AG09309 (cell line): ENCODE data around the gene ATP6V0D1.

ENCODE experiments used
- DNase-seq: peaks from one replicate; pipeline ENCODE4 v3.0.0-alpha.2; 2010; ENCODE audit warnings: low read depth
- H3K4me3 ChIP-seq: 2 replicates; pipeline ENCODE4 v1.5.1; 2011; ENCODE audit warnings: mild to moderate bottlenecking, low read depth, low read length, moderate library complexity; ENCODE audit not compliant: control insufficient read depth
- CTCF ChIP-seq: IDR thresholded peaks from 2 replicates; pipeline ENCODE4 v1.5.1; 2011; ENCODE audit warnings: mild to moderate bottlenecking, low read depth, low read length, inconsistent platforms; ENCODE audit not compliant: insufficient read depth, control insufficient read depth; ENCODE audit errors: missing control alignments

Gene ATP6V0D1

GRCh38 chr16:67438824-67439393 lies 42.0 kb downstream of the ATP6V0D1 start:
- no peak for DNase-seq
- no peak for TF ChIP-seq CTCF
- H3K4me3 ChIP-seq = no peak overlapping the region

GRCh38 chr16:67438098-67438791 lies 42.7 kb downstream of the ATP6V0D1 start:
- TF ChIP-seq CTCF = no peak
- no peak for DNase-seq
- no peak overlapping the region for H3K4me3 ChIP-seq

DNA sequence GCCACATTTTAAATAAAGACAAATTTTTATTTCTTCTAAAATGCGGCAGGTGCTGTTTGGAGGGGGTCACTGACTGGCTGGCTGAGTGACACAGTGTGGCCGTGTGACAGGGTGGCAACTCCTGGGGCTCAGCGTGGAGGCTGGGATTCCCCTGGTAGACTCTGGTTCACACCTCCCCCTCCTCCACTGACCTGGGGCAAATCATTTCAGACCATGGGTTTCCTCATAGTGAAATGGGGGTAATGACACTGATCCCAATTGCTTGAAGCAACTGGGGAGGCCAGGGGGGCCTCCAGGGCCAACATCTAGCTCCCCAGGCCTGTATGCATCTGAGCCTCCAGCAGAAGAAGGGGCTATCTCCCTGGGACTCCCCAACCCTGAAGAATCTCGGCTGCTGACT lies 43.4 kb downstream of the ATP6V0D1 start:
- no peak for TF ChIP-seq CTCF
- H3K4me3 ChIP-seq = no peak overlapping the region
- no peak for DNase-seq

DNA sequence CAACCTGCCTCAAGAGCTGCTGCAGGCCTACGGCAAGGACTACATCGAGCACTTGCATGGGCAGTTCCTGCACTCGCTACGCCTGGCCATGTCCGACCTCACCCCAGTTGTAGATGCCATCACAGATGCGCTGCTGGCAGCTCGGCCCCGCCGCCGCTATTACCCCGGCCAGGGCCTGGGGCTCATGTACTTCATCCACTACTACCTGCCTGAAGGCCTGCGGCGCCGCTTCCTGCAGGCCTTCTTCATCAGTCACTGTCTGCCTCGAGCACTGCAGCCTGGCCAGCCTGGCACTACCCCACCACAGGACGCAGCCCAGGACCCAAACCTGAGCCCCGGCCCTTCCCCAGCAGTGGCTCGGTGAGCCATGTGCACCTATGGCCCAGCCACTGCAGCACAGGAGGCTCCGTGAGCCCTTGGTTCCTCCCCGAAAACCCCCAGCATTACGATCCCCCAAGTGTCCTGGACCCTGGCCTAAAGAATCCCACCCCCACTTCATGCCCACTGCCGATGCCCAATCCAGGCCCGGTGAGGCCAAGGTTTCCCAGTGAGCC lies 44.2 kb downstream of the ATP6V0D1 start:
- DNase-seq = no peak
- no peak for TF ChIP-seq CTCF
- H3K4me3 ChIP-seq = no peak overlapping the region

- DNase-seq = no peak
- no peak for TF ChIP-seq CTCF
- no peak overlapping the region for H3K4me3 ChIP-seq
These were observed 45.2 kb downstream of the ATP6V0D1 start for GRCh38 chr16:67435758-67436164.

- H3K4me3 ChIP-seq = no peak overlapping the region
- TF ChIP-seq CTCF = no peak
- no peak for DNase-seq
These were observed 47.7 kb downstream of the ATP6V0D1 start for GRCh38 chr16:67433131-67433719.
